Measurements from ENCODE around the gene CCNK.

The CCNK gene

DNA sequence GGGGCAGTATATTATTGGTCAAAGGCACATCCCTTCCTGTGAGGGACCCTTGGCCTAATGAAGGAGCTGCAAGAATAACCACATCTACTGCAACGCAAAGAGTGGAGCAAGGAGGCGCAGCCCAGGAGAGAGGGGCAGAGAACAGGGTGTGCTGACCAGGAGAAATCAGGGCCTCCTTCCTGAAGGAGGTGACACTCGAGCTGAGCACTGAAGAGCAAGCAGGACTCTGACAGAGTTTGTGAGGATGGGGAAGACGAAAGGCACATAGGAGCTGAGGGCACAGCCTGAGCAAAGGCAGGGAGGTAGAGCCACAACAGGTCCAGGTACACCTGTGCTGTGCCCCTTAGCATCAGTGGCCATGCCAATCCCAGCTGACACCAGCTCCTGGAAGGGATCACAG is 62.2 kb downstream of the CCNK start:
- H3K4me3 ChIP-seq (ENCODE audit: low read depth in 1 of 2, low read length in 2 of 2): no peak overlapping the region
- H3K27ac ChIP-seq (ENCODE audit: low read length): no peak overlapping the region
- H3K4me2 ChIP-seq (ENCODE audit: insufficient read depth, low read length): no peak overlapping the region
- no peaks in the 10 kb centered on the region for H3K36me3 ChIP-seq (ENCODE audit: insufficient read depth, low read length)
- H3K9me3 ChIP-seq (ENCODE audit: insufficient read depth, low read length, severe bottlenecking): no peaks in the 10 kb centered on the region
- TF ChIP-seq, protein P1, sequence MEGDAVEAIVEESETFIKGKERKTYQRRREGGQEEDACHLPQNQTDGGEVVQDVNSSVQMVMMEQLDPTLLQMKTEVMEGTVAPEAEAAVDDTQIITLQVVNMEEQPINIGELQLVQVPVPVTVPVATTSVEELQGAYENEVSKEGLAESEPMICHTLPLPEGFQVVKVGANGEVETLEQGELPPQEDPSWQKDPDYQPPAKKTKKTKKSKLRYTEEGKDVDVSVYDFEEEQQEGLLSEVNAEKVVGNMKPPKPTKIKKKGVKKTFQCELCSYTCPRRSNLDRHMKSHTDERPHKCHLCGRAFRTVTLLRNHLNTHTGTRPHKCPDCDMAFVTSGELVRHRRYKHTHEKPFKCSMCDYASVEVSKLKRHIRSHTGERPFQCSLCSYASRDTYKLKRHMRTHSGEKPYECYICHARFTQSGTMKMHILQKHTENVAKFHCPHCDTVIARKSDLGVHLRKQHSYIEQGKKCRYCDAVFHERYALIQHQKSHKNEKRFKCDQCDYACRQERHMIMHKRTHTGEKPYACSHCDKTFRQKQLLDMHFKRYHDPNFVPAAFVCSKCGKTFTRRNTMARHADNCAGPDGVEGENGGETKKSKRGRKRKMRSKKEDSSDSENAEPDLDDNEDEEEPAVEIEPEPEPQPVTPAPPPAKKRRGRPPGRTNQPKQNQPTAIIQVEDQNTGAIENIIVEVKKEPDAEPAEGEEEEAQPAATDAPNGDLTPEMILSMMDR (IDR thresholded peaks at IDR 0.05; ENCODE audit: borderline replicate concordance, extremely low read depth, low read length, poor library complexity, severe bottlenecking): no peak
- no peak for TF ChIP-seq EZH2 (IDR thresholded peaks at IDR 0.05; ENCODE audit: borderline replicate concordance, low read depth, low read length, severe bottlenecking)
- H3K4me1 ChIP-seq (ENCODE audit: insufficient read depth, low read length): no peaks in the 10 kb centered on the region
- DNase-seq: no peak
- H3K9ac ChIP-seq (ENCODE audit: low read depth, low read length): no peak overlapping the region
- no peaks in the 10 kb centered on the region for H3K79me2 ChIP-seq (ENCODE audit: insufficient read depth, low read length)
- no peak overlapping the region for H2AFZ ChIP-seq (ENCODE audit: low read depth, low read length)
- ATAC-seq (ENCODE audit: insufficient read depth, low read depth): no peak
- H3K27me3 ChIP-seq (ENCODE audit: insufficient read depth, low read length, poor library complexity): no peaks in the 10 kb centered on the region
- peaks cover 70% of the 10 kb centered on the region for H4K20me1 ChIP-seq (ENCODE audit: insufficient read depth, low read length)

DNA sequence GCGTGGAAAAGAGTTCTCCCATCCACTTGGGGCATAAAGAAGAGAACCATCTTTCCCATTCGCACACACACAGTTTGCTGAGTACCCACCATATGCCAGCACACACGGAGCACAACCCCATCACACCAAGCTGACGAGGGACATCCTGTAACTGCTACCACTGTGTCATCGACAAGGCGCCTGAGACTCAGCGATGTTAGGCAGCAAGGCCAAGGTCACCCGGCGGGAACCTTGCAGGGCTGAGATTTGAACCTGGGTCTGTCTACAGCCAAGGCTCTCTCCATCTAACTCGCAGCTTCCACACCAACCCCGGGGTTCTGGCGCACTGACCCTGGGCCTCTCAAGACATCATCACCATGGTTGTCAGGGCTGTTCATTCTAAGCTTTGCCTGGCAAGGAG is 62.8 kb downstream of the CCNK start:
- H2AFZ ChIP-seq (ENCODE audit: low read depth, low read length): no peak overlapping the region
- H3K79me2 ChIP-seq (ENCODE audit: insufficient read depth, low read length): no peaks in the 10 kb centered on the region
- TF ChIP-seq, protein P1 (IDR thresholded peaks at IDR 0.05; ENCODE audit: borderline replicate concordance, extremely low read depth, low read length, poor library complexity, severe bottlenecking): no peak
- no peak for TF ChIP-seq EZH2 (IDR thresholded peaks at IDR 0.05; ENCODE audit: borderline replicate concordance, low read depth, low read length, severe bottlenecking)
- H3K36me3 ChIP-seq (ENCODE audit: insufficient read depth, low read length): no peaks in the 10 kb centered on the region
- no peaks in the 10 kb centered on the region for H3K4me1 ChIP-seq (ENCODE audit: insufficient read depth, low read length)
- no peak overlapping the region for H3K9ac ChIP-seq (ENCODE audit: low read depth, low read length)
- H3K27ac ChIP-seq (ENCODE audit: low read length): no peak overlapping the region
- no peak overlapping the region for H3K4me3 ChIP-seq (ENCODE audit: low read depth in 1 of 2, low read length in 2 of 2)
- H3K27me3 ChIP-seq (ENCODE audit: insufficient read depth, low read length, poor library complexity): no peaks in the 10 kb centered on the region
- H4K20me1 ChIP-seq (ENCODE audit: insufficient read depth, low read length): peaks cover 71% of the 10 kb centered on the region
- ATAC-seq (ENCODE audit: insufficient read depth, low read depth): no peak
- no peak overlapping the region for H3K4me2 ChIP-seq (ENCODE audit: insufficient read depth, low read length)
- H3K9me3 ChIP-seq (ENCODE audit: insufficient read depth, low read length, severe bottlenecking): no peaks in the 10 kb centered on the region
- DNase-seq: no peak

DNA sequence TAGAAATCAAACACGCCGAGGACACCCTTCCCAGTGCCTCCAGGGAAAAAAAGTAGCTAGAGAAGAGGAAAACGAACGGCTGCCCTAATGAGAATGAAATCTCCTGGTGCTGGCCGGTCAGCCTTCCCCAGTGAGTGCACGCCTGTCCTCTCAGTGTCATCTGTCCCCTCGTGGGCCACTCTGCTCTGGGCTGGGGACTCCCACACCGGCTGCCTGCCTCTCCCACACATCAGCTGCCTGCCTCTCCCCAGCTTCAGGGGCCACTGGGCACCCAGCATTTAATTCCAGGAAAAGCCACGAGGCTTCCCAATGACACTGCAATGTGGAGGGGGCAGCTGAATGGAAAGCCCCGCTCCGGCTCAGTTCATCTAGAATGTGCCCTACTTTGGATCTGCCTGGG is 63.8 kb downstream of the CCNK start:
- Histone ChIP-seq H3K36me3 (ENCODE audit: insufficient read depth, low read length) (no peaks in the 10 kb centered on the region), H3K27me3 (ENCODE audit: insufficient read depth, low read length, poor library complexity) (no peaks in the 10 kb centered on the region), H3K9me3 (ENCODE audit: insufficient read depth, low read length, severe bottlenecking) (no peaks in the 10 kb centered on the region), H3K79me2 (ENCODE audit: insufficient read depth, low read length) (no peaks in the 10 kb centered on the region), H3K9ac (ENCODE audit: low read depth, low read length) (no peak overlapping the region), H2AFZ (ENCODE audit: low read depth, low read length) (no peak overlapping the region), H3K27ac (ENCODE audit: low read length) (no peak overlapping the region), H4K20me1 (ENCODE audit: insufficient read depth, low read length) (peaks cover 80% of the 10 kb centered on the region), H3K4me1 (ENCODE audit: insufficient read depth, low read length) (no peaks in the 10 kb centered on the region), H3K4me3 (ENCODE audit: low read depth in 1 of 2, low read length in 2 of 2) (no peak overlapping the region), H3K4me2 (ENCODE audit: insufficient read depth, low read length) (no peak overlapping the region)
- DNase-seq: no peak
- TF ChIP-seq EZH2 (IDR thresholded peaks at IDR 0.05; ENCODE audit: borderline replicate concordance, low read depth, low read length, severe bottlenecking): no peak
- TF ChIP-seq, protein P1 (IDR thresholded peaks at IDR 0.05; ENCODE audit: borderline replicate concordance, extremely low read depth, low read length, poor library complexity, severe bottlenecking): no peak
- ATAC-seq (ENCODE audit: insufficient read depth, low read depth): no peak

DNA sequence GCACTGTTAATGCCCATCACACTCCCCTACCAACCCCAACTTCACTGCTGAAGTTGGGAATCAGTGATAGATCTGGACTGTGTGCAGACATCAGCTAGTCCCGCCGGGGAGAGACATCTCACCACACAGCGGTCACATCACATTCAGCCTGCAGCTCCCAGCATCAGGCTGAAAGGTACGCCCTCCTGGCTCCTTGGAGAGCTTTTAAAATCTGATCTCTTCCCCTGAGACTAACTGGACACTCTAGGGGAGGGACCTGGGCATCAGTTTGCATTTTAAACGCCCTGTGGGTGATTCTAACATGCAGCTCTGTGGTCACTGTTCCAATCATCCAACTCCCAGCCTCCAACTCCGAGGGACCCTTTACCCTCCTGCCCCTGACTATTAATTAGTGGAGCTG is 64.4 kb downstream of the CCNK start:
- no peaks in the 10 kb centered on the region for H3K27me3 ChIP-seq (ENCODE audit: insufficient read depth, low read length, poor library complexity)
- no peak overlapping the region for H3K9ac ChIP-seq (ENCODE audit: low read depth, low read length)
- no peak overlapping the region for H3K4me2 ChIP-seq (ENCODE audit: insufficient read depth, low read length)
- H3K36me3 ChIP-seq (ENCODE audit: insufficient read depth, low read length): no peaks in the 10 kb centered on the region
- ATAC-seq (ENCODE audit: insufficient read depth, low read depth) (no peak), DNase-seq (no peak)
- no peak overlapping the region for H2AFZ ChIP-seq (ENCODE audit: low read depth, low read length)
- H3K27ac ChIP-seq (ENCODE audit: low read length): no peak overlapping the region
- no peak for TF ChIP-seq EZH2 (IDR thresholded peaks at IDR 0.05; ENCODE audit: borderline replicate concordance, low read depth, low read length, severe bottlenecking)
- TF ChIP-seq, protein P1 (IDR thresholded peaks at IDR 0.05; ENCODE audit: borderline replicate concordance, extremely low read depth, low read length, poor library complexity, severe bottlenecking): no peak
- H3K4me1 ChIP-seq (ENCODE audit: insufficient read depth, low read length): no peaks in the 10 kb centered on the region
- no peaks in the 10 kb centered on the region for H3K79me2 ChIP-seq (ENCODE audit: insufficient read depth, low read length)
- no peak overlapping the region for H3K4me3 ChIP-seq (ENCODE audit: low read depth in 1 of 2, low read length in 2 of 2)
- peaks cover 81% of the 10 kb centered on the region for H4K20me1 ChIP-seq (ENCODE audit: insufficient read depth, low read length)
- no peaks in the 10 kb centered on the region for H3K9me3 ChIP-seq (ENCODE audit: insufficient read depth, low read length, severe bottlenecking)
